Smooth muscle cell (in vitro differentiated cells): ENCODE results near the gene ART4. TPM values are rescaled to one million over a fixed set of nuclear protein-coding genes. Genes with fewer than 3 reads are reported as not detected.

Experiments
- DNase-seq: peaks from one replicate; lab custom pipeline; 2025; ENCODE audit not compliant: unreplicated experiment; lab: John Stamatoyannopoulos, UW
- H2AFZ ChIP-seq: fragments of 200-600 bp; sonication (generic); 2 replicates; pipeline ENCODE4 v1.6.0; 2016; ENCODE audit warnings: antibody characterized with exemption, low read depth, mild to moderate bottlenecking
- H3F3A ChIP-seq: fragments of 200-600 bp; sonication (generic); 2 replicates; pipeline ENCODE4 v1.6.0; 2017; ENCODE audit warnings: antibody characterized with exemption, low read depth
- H3K27ac ChIP-seq: fragments of 200-600 bp; sonication (generic); 2 replicates; pipeline ENCODE4 v1.5.1; 2016; ENCODE audit warnings: low read depth, mild to moderate bottlenecking
- H3K27me3 ChIP-seq: fragments of 200-600 bp; sonication (generic); 2 replicates; pipeline ENCODE4 v1.6.1; 2016; ENCODE audit warnings: low read depth, mild to moderate bottlenecking
- H3K36me3 ChIP-seq: fragments of 200-600 bp; sonication (generic); 2 replicates; pipeline ENCODE4 v1.5.1; 2016; ENCODE audit warnings: low read depth
- H3K4me1 ChIP-seq: fragments of 200-600 bp; sonication (generic); 2 replicates; pipeline ENCODE4 v1.5.1; 2016; ENCODE audit warnings: low read depth
- H3K4me2 ChIP-seq: fragments of 200-600 bp; sonication (generic); 2 replicates; pipeline ENCODE4 v1.6.0; 2016; ENCODE audit warnings: mild to moderate bottlenecking
- H3K4me3 ChIP-seq: fragments of 200-600 bp; sonication (generic); 2 replicates; pipeline ENCODE4 v1.5.1; 2016; ENCODE audit warnings: mild to moderate bottlenecking
- H3K79me2 ChIP-seq: fragments of 200-600 bp; sonication (generic); 2 replicates; pipeline ENCODE4 v1.6.0; 2016; ENCODE audit warnings: low read depth, mild to moderate bottlenecking
- H3K9ac ChIP-seq: fragments of 200-600 bp; sonication (generic); 2 replicates; pipeline ENCODE4 v1.6.0; 2016; ENCODE audit warnings: low read depth
- H3K9me3 ChIP-seq: fragments of 200-600 bp; sonication (generic); replicated peaks from 2 replicates; pipeline ENCODE4 v1.5.1; 2016; ENCODE audit warnings: low read depth
- H4K20me1 ChIP-seq: fragments of 200-600 bp; sonication (generic); 2 replicates; pipeline ENCODE4 v1.6.0; 2016; ENCODE audit warnings: low read depth
- CTCF ChIP-seq: fragments of 200-600 bp; sonication (generic); IDR thresholded peaks from 2 replicates; pipeline ENCODE4 v1.5.1; 2017; ENCODE audit warnings: borderline replicate concordance, mild to moderate bottlenecking, antibody characterized with exemption; ENCODE audit not compliant: insufficient read depth, poor library complexity, severe bottlenecking
- WGBS: methylation state at CpG from one replicate; pipeline ENCODE4 v1.1.7; 2016; ENCODE audit warnings: low lambda C conversion rate; 5-methylcytosine and 5-hydroxymethylcytosine counted together
- polyA plus RNA-seq: library from polyadenylated mRNA; unstranded; fragments of >200 nt; fragmentation: Nextera tagmentation; extraction: Ambion mirVana; gene quantifications from 2 replicates; pipeline ENCODE4 v1.2.1, GENCODE V29; 2016
- total RNA-seq: library from RNA; depleted of rRNA; stranded (reverse); fragments of >200 nt; gene quantifications from 2 replicates; pipeline ENCODE4 v1.2.3, GENCODE V29; 2014

Gene ART4
- total and polyA plus RNA-seq, 2 experiments from 2014 or later = 1.7 to 9.0 TPM

GRCh38 chr12:14785568-14785967 is 57.8 kb downstream of the ART4 start:
- 97% methylated on average over 3 of the region's 3 CpGs for WGBS
- H4K20me1 ChIP-seq = no peaks in the 10 kb centered on the region
- H3K4me1 ChIP-seq = no peaks in the 10 kb centered on the region
- no peak for DNase-seq
- no peak overlapping the region for H3K9ac ChIP-seq
- TF ChIP-seq CTCF = no peak
- H3K9me3 ChIP-seq = no peaks in the 10 kb centered on the region
- H3K27me3 ChIP-seq = no peaks in the 10 kb centered on the region
- H2AFZ ChIP-seq = no peak overlapping the region
- peaks cover 45% of the 10 kb centered on the region for H3K36me3 ChIP-seq
- H3F3A ChIP-seq = no peaks in the 10 kb centered on the region
- no peak overlapping the region for H3K4me3 ChIP-seq
- no peak overlapping the region for H3K4me2 ChIP-seq
- H3K27ac ChIP-seq = no peak overlapping the region
- no peaks in the 10 kb centered on the region for H3K79me2 ChIP-seq

DNA sequence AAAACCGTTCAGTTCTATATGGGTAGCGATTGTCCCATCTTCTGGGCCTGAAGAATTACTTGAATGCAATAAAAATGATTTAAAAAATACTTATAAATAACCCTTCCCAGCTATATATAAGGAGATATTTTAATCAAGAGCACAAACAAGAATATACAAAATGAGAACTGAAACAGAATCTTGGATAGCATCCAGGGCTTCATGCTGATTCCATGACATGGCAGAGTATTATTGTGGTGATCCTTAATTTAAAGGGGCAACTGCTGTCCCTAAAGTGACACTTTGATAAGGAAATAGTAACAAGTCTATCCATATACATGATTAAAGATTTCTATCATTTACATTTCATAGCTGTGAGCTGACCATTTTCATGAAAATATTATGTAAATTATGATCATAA is 58.9 kb downstream of the ART4 start:
- Histone ChIP-seq H3K4me2 (no peak overlapping the region), H3K27me3 (no peaks in the 10 kb centered on the region), H3K79me2 (no peaks in the 10 kb centered on the region), H3F3A (no peaks in the 10 kb centered on the region), H4K20me1 (no peaks in the 10 kb centered on the region), H3K9ac (no peak overlapping the region), H3K4me1 (no peaks in the 10 kb centered on the region), H2AFZ (no peak overlapping the region), H3K9me3 (no peaks in the 10 kb centered on the region), H3K4me3 (no peak overlapping the region), H3K27ac (no peak overlapping the region), H3K36me3 (peaks cover 34% of the 10 kb centered on the region)
- no peak for DNase-seq
- TF ChIP-seq CTCF = no peak
- 98% methylated on average over 2 of the region's 2 CpGs for WGBS

- H3K79me2 ChIP-seq = peaks cover under 1% of the 10 kb centered on the region
- no peaks in the 10 kb centered on the region for H3K27me3 ChIP-seq
- H3K9ac ChIP-seq = no peak overlapping the region
- H3K4me2 ChIP-seq = no peak overlapping the region
- DNase-seq = no peak
- H3F3A ChIP-seq = no peaks in the 10 kb centered on the region
- peaks cover 19% of the 10 kb centered on the region for H3K36me3 ChIP-seq
- H3K9me3 ChIP-seq = no peaks in the 10 kb centered on the region
- no peaks in the 10 kb centered on the region for H4K20me1 ChIP-seq
- no peak overlapping the region for H3K4me3 ChIP-seq
- no peak overlapping the region for H2AFZ ChIP-seq
- H3K4me1 ChIP-seq = no peaks in the 10 kb centered on the region
- TF ChIP-seq CTCF = no peak
- no peak overlapping the region for H3K27ac ChIP-seq
Observed at GRCh38 chr12:14782756-14783155, 60.6 kb downstream of the ART4 start.

DNA sequence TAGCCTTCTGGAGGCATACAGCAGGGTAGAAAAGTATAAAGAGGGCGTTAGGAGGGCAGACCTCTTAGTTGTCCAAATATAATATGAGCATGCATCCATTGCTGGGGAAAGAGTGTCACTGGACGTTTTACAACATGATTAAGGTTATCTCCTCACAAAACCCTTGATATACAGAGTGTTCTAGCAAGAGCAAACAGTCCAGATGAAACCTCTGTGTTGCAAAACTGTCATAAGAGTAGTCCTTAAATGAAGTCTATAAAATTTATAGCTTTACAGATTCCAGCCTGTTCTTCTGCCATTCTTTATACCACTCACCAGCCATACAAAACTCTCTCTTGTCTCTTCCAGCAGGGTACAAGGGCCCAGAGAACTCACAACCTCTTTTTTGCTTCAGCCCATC is 61.8 kb downstream of the ART4 start:
- Histone ChIP-seq H3K79me2 (peaks cover 5% of the 10 kb centered on the region), H2AFZ (no peak overlapping the region), H3K4me1 (no peaks in the 10 kb centered on the region), H3F3A (no peaks in the 10 kb centered on the region), H3K27me3 (no peaks in the 10 kb centered on the region), H3K9me3 (no peaks in the 10 kb centered on the region), H3K36me3 (peaks cover 10% of the 10 kb centered on the region), H3K4me3 (no peak overlapping the region), H4K20me1 (no peaks in the 10 kb centered on the region), H3K27ac (peak overlapping the region; percentile 26), H3K4me2 (no peak overlapping the region), H3K9ac (no peak overlapping the region)
- no peak for DNase-seq
- 22% methylated on average over 2 of the region's 2 CpGs for WGBS
- no peak for TF ChIP-seq CTCF
